Uterus (tissue), 4 donors: ENCODE measurements around the gene DUSP1. TPM values are rescaled to one million over a fixed set of nuclear protein-coding genes. Genes with fewer than 3 reads are reported as not detected.
A peak's percentile ranks its signal among the peaks of the same experiment; 100 is the strongest.

Experiments
- DNase-seq, 2 donors: peaks; one replicate each; pipeline ENCODE4 v3.0.0-alpha.2; 2019 to 2020
- H3K27ac ChIP-seq, 2 donors: fragments of 200-600 bp; sonication (generic); 1 replicate in 1 of 2; 2 replicates in 1 of 2; pipeline ENCODE4 v1.5.1; 2016 to 2018
- H3K27me3 ChIP-seq, 2 donors: fragments of 200-600 bp; sonication (generic); one replicate each; pipeline ENCODE4 v1.5.1; 2018 to 2019; ENCODE audit warnings: control low read depth in 1 of 2
- H3K36me3 ChIP-seq, 2 donors: fragments of 200-600 bp; sonication (generic); one replicate each; pipeline ENCODE4 v1.5.1; 2019; ENCODE audit warnings: control low read depth in 1 of 2
- H3K4me1 ChIP-seq, 2 donors: fragments of 200-600 bp; sonication (generic); one replicate each; pipeline ENCODE4 v1.5.1; 2018 to 2019; ENCODE audit warnings: control low read depth in 1 of 2
- H3K4me3 ChIP-seq, 2 donors: fragments of 200-600 bp; sonication (generic); 1 replicate in 1 of 2; 2 replicates in 1 of 2; pipeline ENCODE4 v1.5.1; 2018 to 2019; ENCODE audit warnings: mild to moderate bottlenecking in 1 of 2
- H3K9me3 ChIP-seq, 2 donors: fragments of 200-600 bp; sonication (generic); one replicate each; pipeline ENCODE4 v1.5.1; 2019; ENCODE audit warnings: control low read depth in 1 of 2
- POLR2A ChIP-seq, 2 donors: fragments of 450-650 bp; IDR thresholded peaks; one replicate each; pipeline ENCODE4 v1.6.1; 2016; ENCODE audit warnings: antibody characterized with exemption in 2 of 2, mild to moderate bottlenecking in 1 of 2, moderate library complexity in 1 of 2
- intact Hi-C: fragments of 100-400 bp; cut with DNase I; formaldehyde crosslinking; loops from one replicate; pipeline ENCODE4 v1.15.1; 2023; ENCODE audit warnings: low total_unique reads
- total RNA-seq, 4 donors: library from RNA; depleted of rRNA in 3 of 4; stranded (reverse); fragments of >200 nt in 3 of 4; gene quantifications; one replicate each; pipeline versions ENCODE4 v1.1.0 to v1.2.4, GENCODE V29; 2014 to 2023
- TF ChIP-seq, protein P1 (sequence below), 4 experiments: fragments of 200-600 bp in 2 of 4; fragments of 450-650 bp in 2 of 4; sonication (generic) in 2 of 4; IDR thresholded peaks; one replicate each; pipeline ENCODE4 v1.5.1; 2016 to 2019; ENCODE audit warnings: antibody characterized with exemption in 4 of 4, mild to moderate bottlenecking in 2 of 4, moderate library complexity in 1 of 4
- donor health status: DM: yes; HTN: yes; CAD: no.

DUSP1 gene
- total RNA-seq, 4 donors from 2014 or later: 189 to 2,046 (median 515) TPM

DNA sequence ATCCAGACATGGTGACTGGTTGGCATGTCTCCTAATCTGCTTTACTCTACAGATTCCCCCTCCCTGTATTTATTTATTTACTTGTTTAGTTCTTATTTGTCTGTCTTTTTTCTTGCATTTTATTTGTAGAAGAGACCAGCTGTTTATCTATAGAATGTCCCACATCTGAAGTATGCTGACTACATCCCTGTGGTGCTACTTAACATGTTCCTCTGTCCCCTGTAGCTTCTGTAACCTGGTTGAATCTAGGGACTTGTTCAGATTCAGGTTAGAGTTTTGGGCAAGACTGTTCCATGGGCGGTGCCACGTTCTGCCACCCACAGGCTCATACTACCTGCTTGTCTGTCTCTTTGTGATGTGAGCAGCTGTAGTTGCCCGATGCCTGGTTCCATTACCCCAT, 23.5 kb downstream of the DUSP1 start:
- TF ChIP-seq POLR2A (IDR thresholded peaks at IDR 0.05): no peak
- TF ChIP-seq, protein P1, sequence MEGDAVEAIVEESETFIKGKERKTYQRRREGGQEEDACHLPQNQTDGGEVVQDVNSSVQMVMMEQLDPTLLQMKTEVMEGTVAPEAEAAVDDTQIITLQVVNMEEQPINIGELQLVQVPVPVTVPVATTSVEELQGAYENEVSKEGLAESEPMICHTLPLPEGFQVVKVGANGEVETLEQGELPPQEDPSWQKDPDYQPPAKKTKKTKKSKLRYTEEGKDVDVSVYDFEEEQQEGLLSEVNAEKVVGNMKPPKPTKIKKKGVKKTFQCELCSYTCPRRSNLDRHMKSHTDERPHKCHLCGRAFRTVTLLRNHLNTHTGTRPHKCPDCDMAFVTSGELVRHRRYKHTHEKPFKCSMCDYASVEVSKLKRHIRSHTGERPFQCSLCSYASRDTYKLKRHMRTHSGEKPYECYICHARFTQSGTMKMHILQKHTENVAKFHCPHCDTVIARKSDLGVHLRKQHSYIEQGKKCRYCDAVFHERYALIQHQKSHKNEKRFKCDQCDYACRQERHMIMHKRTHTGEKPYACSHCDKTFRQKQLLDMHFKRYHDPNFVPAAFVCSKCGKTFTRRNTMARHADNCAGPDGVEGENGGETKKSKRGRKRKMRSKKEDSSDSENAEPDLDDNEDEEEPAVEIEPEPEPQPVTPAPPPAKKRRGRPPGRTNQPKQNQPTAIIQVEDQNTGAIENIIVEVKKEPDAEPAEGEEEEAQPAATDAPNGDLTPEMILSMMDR (IDR thresholded peaks at IDR 0.05): no peak
- no peaks in the 10 kb centered on the region for H3K27me3 ChIP-seq
- intact Hi-C loops: no loop called here
- no peak overlapping the region for H3K4me3 ChIP-seq
- H3K4me1 ChIP-seq: peaks cover 0 to 6% of the 10 kb centered on the region in 2 donors
- no peaks in the 10 kb centered on the region for H3K36me3 ChIP-seq
- H3K27ac ChIP-seq: peak overlapping the region in 1 of 2 donors; percentile 82
- DNase-seq: no peak
- no peaks in the 10 kb centered on the region for H3K9me3 ChIP-seq

- Histone ChIP-seq H3K4me1 (peaks cover 0 to 6% of the 10 kb centered on the region in 2 donors), H3K27ac (no peak overlapping the region), H3K27me3 (no peaks in the 10 kb centered on the region), H3K36me3 (no peaks in the 10 kb centered on the region), H3K4me3 (no peak overlapping the region), H3K9me3 (no peaks in the 10 kb centered on the region)
- no peak for DNase-seq
- TF ChIP-seq POLR2A (IDR thresholded peaks at IDR 0.05): no peak
- TF ChIP-seq, protein P1 (IDR thresholded peaks at IDR 0.05): no peak
- intact Hi-C loops: no loop called here
These were observed 24.3 kb downstream of the DUSP1 start for GRCh38 chr5:172746725-172747124.

DNA sequence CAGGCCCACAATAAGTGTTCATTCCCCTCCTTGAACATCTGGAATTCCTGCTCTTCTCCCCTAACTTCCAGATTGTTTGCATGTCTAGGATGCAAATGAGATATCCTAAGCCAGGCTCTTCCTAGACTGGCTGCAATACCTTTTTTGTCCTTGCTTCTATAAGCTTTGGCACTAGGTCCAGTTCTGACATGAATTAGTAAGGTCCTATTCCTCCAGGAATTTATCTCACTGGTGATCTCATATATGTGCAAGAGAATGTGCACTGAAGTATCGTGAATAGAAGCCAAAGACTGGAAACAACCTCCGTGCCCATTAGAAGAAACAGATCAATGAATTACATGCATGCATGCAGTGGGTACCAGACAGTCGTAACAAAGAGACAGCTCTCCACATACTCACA, 25.2 kb downstream of the DUSP1 start:
- intact Hi-C loops: no loop called here
- no peak for DNase-seq
- Histone ChIP-seq H3K36me3 (no peaks in the 10 kb centered on the region), H3K4me3 (no peak overlapping the region), H3K27me3 (no peaks in the 10 kb centered on the region), H3K9me3 (no peaks in the 10 kb centered on the region), H3K27ac (no peak overlapping the region), H3K4me1 (peaks cover 0 to 6% of the 10 kb centered on the region in 2 donors)
- TF ChIP-seq POLR2A (IDR thresholded peaks at IDR 0.05): no peak
- TF ChIP-seq, protein P1 (IDR thresholded peaks at IDR 0.05): no peak

DNA sequence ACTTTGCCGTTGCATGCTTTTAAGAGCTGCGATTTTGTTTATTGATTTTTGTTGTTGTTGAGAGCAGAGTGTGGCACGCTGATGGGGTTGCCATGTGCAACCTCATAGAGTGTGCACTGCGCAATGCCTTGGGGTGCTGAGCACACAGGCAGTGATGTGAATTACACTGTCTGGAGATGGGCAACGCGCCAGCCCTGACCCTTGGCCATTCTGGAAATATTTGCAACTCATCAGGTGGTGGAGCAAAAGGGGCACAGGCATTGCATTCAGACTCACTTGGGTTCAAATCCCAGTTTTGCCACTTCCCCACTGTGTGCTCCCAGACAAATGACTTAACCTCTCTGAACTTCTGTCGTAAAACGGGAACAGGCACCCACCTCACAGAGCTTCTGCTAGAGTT, 25.6 kb downstream of the DUSP1 start:
- H3K4me3 ChIP-seq: no peak overlapping the region
- DNase-seq: no peak

More for the DNA sequence above, 25.6 kb downstream of the DUSP1 start:
- no peak for TF ChIP-seq POLR2A (IDR thresholded peaks at IDR 0.05)
- TF ChIP-seq, protein P1 (IDR thresholded peaks at IDR 0.05): no peak
- Histone ChIP-seq H3K27ac (no peak overlapping the region), H3K4me1 (peaks cover 0 to 3% of the 10 kb centered on the region in 2 donors), H3K27me3 (no peaks in the 10 kb centered on the region), H3K9me3 (no peaks in the 10 kb centered on the region), H3K36me3 (no peaks in the 10 kb centered on the region)
- intact Hi-C loops: no loop called here
